ENCODE results near the gene MARVELD3.
"Not testable (repeated sequence)": the region's sequence is repeated elsewhere in the genome, so short reads cannot be mapped to it uniquely, and the experiment has no call there.

Gene MARVELD3

DNA sequence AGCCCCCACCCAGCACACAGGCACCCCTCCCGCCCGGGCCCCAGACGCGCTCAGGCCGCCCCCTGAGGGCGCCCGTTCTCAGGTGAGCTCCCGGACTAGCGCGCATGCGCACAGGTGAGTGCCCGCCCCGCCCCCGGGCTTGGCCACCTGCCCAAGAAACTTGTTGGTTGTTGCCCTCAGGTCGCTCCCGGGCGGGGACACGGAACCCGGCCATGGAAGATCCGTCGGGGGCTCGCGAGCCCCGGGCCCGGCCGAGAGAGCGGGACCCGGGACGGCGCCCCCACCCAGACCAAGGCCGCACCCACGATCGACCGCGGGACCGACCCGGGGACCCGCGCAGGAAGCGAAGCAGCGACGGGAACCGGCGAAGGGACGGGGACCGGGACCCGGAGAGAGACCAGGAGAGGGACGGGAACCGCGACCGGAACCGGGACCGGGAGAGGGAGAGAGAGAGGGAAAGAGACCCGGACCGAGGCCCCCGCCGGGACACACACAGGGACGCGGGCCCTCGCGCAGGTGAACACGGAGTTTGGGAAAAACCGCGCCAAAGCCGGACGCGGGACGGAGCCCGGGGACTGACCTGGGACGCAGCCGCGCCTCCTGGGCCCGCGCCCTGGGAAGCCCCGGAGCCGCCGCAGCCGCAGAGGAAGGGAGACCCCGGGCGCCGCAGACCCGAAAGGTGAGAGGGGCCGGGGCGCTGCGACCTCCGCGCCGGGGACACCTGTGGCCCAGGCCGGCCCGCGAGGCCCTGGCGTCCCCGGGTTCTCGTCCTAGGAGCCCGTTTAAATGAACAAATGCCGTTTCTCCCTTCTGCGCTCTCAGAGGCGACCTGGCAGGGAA lies at the start of gene MARVELD3:
Gene MARVELD3 (plus strand): TSS at position 167 of the 840 bp plus-strand sequence. CDS start 46 bp downstream, at position 213.
- DNase-seq (ENCODE audit: low spot score): peak; percentile 79

GRCh38 chr16:71576971-71577370 lies 49.0 kb upstream of the MARVELD3 start, which contains the start of gene TAT:
TAT (minus strand) TSS chr16:71577092; CDS start chr16:71576415, 677 bp downstream.
- no peak for DNase-seq (ENCODE audit: low spot score)

- DNase-seq (ENCODE audit: low spot score): not testable (repeated sequence)
Observed at GRCh38 chr16:71582553-71582848, 43.5 kb upstream of the MARVELD3 start.

GRCh38 chr16:71584543-71585317 lies 41.3 kb upstream of the MARVELD3 start:
- no peak for DNase-seq (ENCODE audit: low spot score)

- no peak for DNase-seq (ENCODE audit: low spot score)
Observed at GRCh38 chr16:71585318-71585703, 40.7 kb upstream of the MARVELD3 start.

- not testable (repeated sequence) for DNase-seq (ENCODE audit: low spot score)
Observed at GRCh38 chr16:71589334-71589733, 36.6 kb upstream of the MARVELD3 start.

DNA sequence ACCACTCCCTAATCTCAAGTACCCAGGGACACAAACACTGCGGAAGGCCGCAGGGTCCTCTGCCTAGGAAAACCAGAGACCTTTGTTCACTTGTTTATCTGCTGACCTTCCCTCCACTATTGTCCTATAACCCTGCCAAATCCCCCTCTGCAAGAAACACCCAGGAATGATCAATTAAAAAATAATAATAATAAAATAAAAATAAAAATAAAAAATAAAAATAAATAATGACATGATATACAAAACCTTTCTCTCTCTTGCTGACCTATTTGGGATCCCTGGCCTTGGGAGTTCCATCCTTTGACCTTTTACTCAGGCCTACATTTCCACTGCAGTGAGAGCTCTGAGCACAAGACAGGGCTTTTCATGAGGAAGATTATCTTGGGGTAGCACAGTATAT lies 35.9 kb upstream of the MARVELD3 start:
- not testable (repeated sequence) for DNase-seq (ENCODE audit: low spot score)

GRCh38 chr16:71590584-71590983 lies 35.4 kb upstream of the MARVELD3 start:
- no peak for DNase-seq (ENCODE audit: low spot score)

DNA sequence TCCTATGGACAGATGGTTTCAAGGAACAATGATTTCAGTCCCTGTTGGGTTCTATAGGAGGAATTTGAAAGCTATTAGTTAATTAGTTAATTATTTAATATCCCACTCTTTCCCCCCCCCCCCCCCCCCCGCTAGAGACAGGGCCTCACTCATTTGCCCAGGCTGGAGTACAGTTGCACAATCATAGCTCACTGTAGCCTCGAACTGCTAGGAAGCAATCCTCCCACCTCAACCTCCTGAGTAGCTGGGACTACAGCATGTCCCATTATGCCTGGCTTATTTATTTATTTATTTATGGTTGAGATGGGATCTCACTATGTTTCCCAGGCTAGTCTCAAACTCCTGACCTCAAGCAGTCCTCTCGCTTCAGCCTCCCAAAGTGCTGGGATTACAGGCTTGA lies 34.1 kb upstream of the MARVELD3 start:
- DNase-seq (ENCODE audit: low spot score): no peak

DNA sequence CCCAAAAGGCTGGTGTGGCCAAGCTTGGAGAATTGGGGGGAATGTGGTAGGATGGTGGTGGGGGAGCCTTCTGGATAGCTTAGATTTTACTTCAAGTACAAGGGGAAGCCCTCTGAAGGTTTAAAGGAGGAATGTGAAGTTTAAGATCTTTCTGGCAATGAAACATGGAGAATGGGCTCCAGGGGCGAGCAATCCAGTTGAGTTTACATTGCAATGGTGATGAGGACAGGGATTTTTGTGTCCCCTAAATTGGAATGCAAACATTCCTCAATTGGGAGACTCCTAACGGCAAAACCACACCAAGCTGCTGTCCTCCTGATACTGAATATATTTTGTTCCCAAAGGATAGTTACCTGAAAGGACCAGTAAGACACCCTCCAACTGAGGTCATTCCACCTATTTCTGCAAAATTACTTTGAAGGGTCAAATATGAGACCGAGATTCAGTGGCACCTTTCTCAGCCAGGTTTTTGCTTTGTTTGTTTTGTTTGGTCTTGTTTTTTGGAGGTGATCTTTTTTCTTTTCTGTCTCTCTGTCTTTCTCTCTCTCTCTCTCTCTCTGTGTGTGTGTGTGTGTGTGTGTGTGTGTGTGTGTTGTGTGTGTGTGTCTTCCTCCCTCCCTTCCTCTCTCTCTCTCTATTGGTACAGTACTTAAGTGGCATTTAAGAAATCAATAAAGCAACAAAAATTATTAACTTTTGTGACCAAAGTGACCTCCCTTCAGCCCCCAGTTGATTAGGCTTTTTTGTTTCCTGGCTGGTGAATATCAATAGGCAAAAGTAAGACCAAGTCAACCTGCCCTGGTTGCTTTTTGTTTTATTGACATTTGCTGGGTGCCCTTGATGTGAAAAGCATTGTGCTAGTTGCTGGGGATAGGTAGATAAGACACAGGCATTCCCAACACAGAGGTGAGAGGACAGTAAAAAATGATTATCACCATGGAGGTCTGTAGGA lies 32.7 kb upstream of the MARVELD3 start:
- no peak for DNase-seq (ENCODE audit: low spot score)

GRCh38 chr16:71594000-71594646 lies 31.9 kb upstream of the MARVELD3 start:
- DNase-seq (ENCODE audit: low spot score): peak; percentile 43

DNA sequence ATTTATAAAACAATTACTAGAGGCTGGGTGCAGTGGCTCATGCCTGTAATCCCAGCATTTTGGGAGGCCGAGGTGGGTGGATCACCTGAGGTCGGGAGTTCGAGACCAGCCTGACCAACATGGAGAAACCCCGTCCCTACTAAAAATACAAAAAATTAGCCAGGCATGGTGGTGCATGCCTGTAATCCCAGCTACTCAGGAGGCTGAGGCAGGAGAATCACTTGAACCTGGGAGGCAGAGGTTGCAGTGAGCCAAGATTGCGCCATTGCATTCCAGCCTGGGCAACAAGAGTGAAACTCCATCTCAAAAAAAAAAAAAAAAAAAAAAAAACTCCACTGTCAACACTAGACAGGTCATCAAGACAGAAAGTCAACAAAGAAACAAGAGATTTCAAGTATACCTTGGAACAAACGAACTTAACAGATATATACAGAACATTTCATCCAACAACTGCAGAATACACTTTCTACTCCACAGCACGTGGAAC lies 30.6 kb upstream of the MARVELD3 start:
- DNase-seq (ENCODE audit: low spot score): not testable (repeated sequence)

DNA sequence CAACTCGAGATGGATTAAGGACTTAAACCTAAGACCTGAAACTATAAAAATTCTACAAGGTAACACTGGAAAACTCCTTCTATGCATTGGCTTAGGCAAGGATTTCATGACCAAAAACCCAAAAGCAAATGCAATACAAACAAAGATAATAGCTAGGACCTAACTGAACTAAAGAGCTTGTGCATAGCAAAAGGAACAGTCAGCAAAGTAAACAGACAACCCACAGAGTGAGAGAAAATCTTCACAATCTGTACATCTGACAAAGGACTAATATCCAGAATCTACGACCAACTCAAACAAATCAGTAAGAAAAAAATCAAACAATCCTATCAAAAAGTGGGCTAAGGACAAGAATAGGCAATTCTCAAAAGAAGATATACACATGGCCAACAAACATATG lies 27.6 kb upstream of the MARVELD3 start:
- DNase-seq (ENCODE audit: low spot score): not testable (repeated sequence)

- DNase-seq (ENCODE audit: low spot score): no peak
Observed at GRCh38 chr16:71600822-71601221, 25.2 kb upstream of the MARVELD3 start.

DNA sequence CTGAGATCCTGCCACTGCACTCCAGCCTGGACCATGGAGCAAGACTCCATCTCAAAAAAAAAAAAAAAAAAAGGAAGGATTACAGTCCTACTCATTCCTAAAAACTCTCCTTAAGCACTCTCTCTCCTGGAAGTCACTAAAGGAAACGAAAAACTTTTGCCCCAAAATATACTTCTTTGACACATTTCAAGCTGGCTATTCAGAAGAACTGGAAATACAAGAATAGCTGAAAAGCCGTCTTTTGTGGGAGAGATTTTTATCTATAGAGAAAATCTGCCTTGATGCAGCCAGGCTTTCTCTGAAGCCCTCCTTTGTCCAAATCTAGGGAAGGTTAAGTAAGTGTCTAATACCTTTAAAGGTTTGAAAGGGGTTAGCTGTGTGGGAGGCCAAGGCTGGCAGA lies 16.9 kb upstream of the MARVELD3 start:
- no peak for DNase-seq (ENCODE audit: low spot score)

GRCh38 chr16:71610447-71610846 lies 15.5 kb upstream of the MARVELD3 start:
- DNase-seq (ENCODE audit: low spot score): no peak

- DNase-seq (ENCODE audit: low spot score): peak; percentile 90
Observed at GRCh38 chr16:71610936-71611871, 14.8 kb upstream of the MARVELD3 start.

GRCh38 chr16:71614956-71615355 lies 11.0 kb upstream of the MARVELD3 start:
- not testable (repeated sequence) for DNase-seq (ENCODE audit: low spot score)

DNA sequence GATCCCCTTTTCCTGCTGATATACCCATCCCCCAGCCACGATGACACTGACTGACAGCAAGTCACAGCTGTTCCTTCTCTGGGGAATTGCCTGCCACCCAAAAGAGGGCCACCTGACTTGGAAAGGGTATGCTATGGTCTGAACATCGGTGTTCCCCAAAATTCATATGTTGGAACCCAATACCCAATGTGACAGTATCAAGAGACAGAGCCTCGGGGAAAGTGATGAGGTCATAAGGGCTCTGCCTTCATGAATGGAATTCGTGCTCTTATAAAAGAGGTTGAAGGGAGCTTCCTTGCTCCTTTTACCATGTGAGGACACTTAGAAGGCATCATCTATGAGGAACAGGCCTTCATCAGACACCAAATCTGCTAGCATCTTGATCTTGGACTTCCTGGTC lies 7.6 kb upstream of the MARVELD3 start:
- no peak for DNase-seq (ENCODE audit: low spot score)

DNA sequence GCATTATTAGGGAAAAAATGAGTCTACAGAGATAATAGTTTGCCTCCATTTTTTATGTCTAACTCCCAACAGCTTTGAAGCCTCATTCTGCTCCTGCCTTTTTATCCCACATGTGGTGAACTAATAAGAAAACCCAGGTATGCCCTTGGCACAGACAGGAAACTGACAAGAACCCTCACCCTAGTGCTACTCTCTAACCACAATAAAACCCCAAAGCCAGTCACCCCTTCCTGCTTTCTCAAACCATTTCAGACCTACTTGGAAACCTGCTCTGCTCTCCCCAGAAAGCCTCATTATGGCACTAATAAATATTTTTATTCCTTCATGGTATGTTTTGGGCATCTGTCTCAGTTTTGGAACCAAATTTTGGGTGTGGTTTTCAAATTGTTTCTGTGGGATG lies 3.9 kb upstream of the MARVELD3 start:
- no peak for DNase-seq (ENCODE audit: low spot score)
